ENCODE results near the gene SLC38A5. TPM values are rescaled to one million over a fixed set of nuclear protein-coding genes. Genes with fewer than 3 reads are reported as not detected.

SLC38A5 gene
- total RNA-seq, 1 donor from 2014 or later = 21.5 TPM

DNA sequence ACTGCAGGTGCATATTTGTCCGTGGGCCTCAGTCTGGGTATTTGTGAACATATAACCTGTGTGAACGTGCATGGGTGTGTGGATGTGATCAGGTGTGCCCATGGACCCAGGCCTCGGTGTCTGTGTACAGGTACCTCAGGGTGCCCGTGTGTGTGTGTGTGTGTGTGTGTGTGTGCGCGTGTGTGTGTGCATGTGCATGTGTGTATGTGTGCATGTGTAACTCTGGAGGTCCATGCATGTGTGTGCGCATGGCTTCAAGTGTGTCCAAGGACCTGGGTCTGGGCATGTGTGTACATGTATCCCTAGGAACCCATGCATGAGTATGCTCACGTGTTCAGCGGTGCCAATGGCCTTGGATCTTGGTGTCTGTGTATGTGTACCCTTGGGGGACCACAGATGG, 21.7 kb upstream of the SLC38A5 start:
- H3K36me3 ChIP-seq = no peaks in the 10 kb centered on the region
- intact Hi-C loops (cut with DNase I) = no loop called here
- ATAC-seq = no peak
- no peak for TF ChIP-seq CTCF (IDR thresholded peaks at IDR 0.05)
- no peak overlapping the region for H3K4me3 ChIP-seq
- DNase-seq = no peak
- no peaks in the 10 kb centered on the region for H3K4me1 ChIP-seq
- no peaks in the 10 kb centered on the region for H3K9me3 ChIP-seq
- H3K27ac ChIP-seq = no peak overlapping the region
- no peaks in the 10 kb centered on the region for H3K27me3 ChIP-seq

DNA sequence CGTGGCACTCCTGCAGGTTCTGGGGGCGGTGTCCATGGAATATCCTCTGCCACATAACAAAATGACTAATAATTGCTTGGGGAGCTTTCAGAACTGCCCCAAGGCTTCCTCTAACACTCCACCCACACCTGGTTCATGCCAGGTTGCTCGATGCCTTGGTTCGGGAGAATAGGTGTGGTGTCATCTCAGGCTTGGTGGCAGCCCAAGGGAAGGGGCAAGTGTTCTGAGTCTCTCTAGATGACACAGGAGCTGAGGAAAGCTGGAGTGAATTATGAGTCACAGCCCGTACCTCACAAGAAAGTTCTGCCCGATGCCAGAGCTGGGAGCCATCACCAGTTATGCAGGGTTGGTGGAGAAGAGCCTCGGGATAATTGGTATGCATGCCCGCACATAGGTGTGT, 20.6 kb upstream of the SLC38A5 start:
- H3K36me3 ChIP-seq = no peaks in the 10 kb centered on the region
- no peak for ATAC-seq
- no peak for TF ChIP-seq CTCF (IDR thresholded peaks at IDR 0.05)
- H3K9me3 ChIP-seq = no peaks in the 10 kb centered on the region
- H3K27me3 ChIP-seq = no peaks in the 10 kb centered on the region
- no peak for DNase-seq
- H3K27ac ChIP-seq = no peak overlapping the region
- intact Hi-C loops (cut with DNase I) = no loop called here
- H3K4me1 ChIP-seq = no peaks in the 10 kb centered on the region
- H3K4me3 ChIP-seq = no peak overlapping the region

- no peaks in the 10 kb centered on the region for H3K9me3 ChIP-seq
- H3K36me3 ChIP-seq = no peaks in the 10 kb centered on the region
- H3K27me3 ChIP-seq = no peaks in the 10 kb centered on the region
- TF ChIP-seq CTCF (IDR thresholded peaks at IDR 0.05) = no peak
- ATAC-seq = no peak
- no peak for DNase-seq
- H3K4me3 ChIP-seq = no peak overlapping the region
- no peaks in the 10 kb centered on the region for H3K4me1 ChIP-seq
- H3K27ac ChIP-seq = no peak overlapping the region
- intact Hi-C loops (cut with DNase I) = no loop called here
Observed at GRCh38 chrX:48489892-48490291, 19.8 kb upstream of the SLC38A5 start.

DNA sequence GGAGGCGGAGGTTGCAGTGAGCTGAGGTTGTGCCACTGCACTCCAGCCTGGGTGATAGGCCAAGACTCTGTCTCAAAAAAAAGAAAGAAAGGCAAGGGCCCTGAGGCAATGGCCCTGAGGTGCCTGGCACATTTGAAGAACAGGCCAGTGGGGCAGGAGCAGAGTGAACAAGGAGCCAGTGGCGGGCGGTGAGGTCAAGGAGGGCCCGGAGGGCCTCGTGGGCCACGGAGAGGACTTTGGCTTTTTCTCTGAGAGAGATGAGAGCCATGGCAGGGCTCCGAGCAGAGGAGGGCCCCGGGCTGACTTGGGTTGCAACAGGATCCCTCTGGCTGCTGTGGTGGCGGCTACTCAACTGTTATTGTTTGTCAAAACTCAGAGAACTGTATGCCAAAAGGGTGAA, 19.2 kb upstream of the SLC38A5 start:
- H3K27me3 ChIP-seq = no peaks in the 10 kb centered on the region
- H3K9me3 ChIP-seq = no peaks in the 10 kb centered on the region
- no peak for TF ChIP-seq CTCF (IDR thresholded peaks at IDR 0.05)
- no peak for ATAC-seq
- intact Hi-C loops (cut with DNase I) = no loop called here
- no peaks in the 10 kb centered on the region for H3K4me1 ChIP-seq
- no peak for DNase-seq
- no peaks in the 10 kb centered on the region for H3K36me3 ChIP-seq
- no peak overlapping the region for H3K27ac ChIP-seq
- no peak overlapping the region for H3K4me3 ChIP-seq

- intact Hi-C loops (cut with DNase I) = no loop called here
- no peak for DNase-seq
- no peak for ATAC-seq
- Histone ChIP-seq H3K4me3 (no peak overlapping the region), H3K9me3 (no peaks in the 10 kb centered on the region), H3K27me3 (no peaks in the 10 kb centered on the region), H3K4me1 (no peaks in the 10 kb centered on the region), H3K36me3 (peaks cover 5% of the 10 kb centered on the region), H3K27ac (no peak overlapping the region)
- TF ChIP-seq CTCF (IDR thresholded peaks at IDR 0.05) = no peak
Observed at GRCh38 chrX:48488034-48488433, 18.0 kb upstream of the SLC38A5 start.

- H3K4me3 ChIP-seq = no peak overlapping the region
- TF ChIP-seq CTCF (IDR thresholded peaks at IDR 0.05) = no peak
- no peaks in the 10 kb centered on the region for H3K4me1 ChIP-seq
- peaks cover 5% of the 10 kb centered on the region for H3K36me3 ChIP-seq
- no peaks in the 10 kb centered on the region for H3K27me3 ChIP-seq
- intact Hi-C loops (cut with DNase I) = no loop called here
- ATAC-seq = peak; percentile 88
- DNase-seq = no peak
- H3K27ac ChIP-seq = no peak overlapping the region
- no peaks in the 10 kb centered on the region for H3K9me3 ChIP-seq
Observed at GRCh38 chrX:48487362-48487798, 17.3 kb upstream of the SLC38A5 start.

All from upper lobe of right lung (tissue), 1 donor.